SK-N-SH (cell line): ENCODE results near the gene CEP41. TPM values are rescaled to one million over a fixed set of nuclear protein-coding genes. Genes with fewer than 3 reads are reported as not detected.

ENCODE experiments used
- CTCF ChIA-PET: fragments of 300-600, 350-600 bp; formaldehyde crosslinking; extraction: SDS; loops from one replicate; lab custom pipeline; 2021; lab: Yijun Ruan, JAX
- POLR2A ChIA-PET: fragments of 350-600 bp; sonication (Branson Sonifier 250); formaldehyde crosslinking; extraction: SDS; loops from one replicate; lab custom pipeline; 2020; ENCODE audit warnings: antibody characterized with exemption, inconsistent platforms; lab: Yijun Ruan, JAX
- DNase-seq: peaks from one replicate; pipeline ENCODE4 v3.0.0; 2012
- H2AFZ ChIP-seq: fragments of 200-600 bp; sonication (generic); 2 replicates; pipeline ENCODE4 v1.8.1; 2016; ENCODE audit warnings: antibody characterized with exemption, mild to moderate bottlenecking, low read depth
- H3F3A ChIP-seq: fragments of 200-600 bp; sonication (generic); replicated peaks from 2 replicates; pipeline ENCODE3; 2016; ENCODE audit warnings: antibody characterized with exemption, mild to moderate bottlenecking; ENCODE audit not compliant: insufficient read depth
- H3K27ac ChIP-seq, 2 experiments: fragments of 200-500 bp in 1 of 2; fragments of 200-600 bp in 1 of 2; sonication (Bioruptor generic) in 1 of 2; sonication (generic), shearing (Covaris generic) in 1 of 2; 2 replicates each; pipeline versions ENCODE4 v1.5.1 to v1.6.1; 2014 to 2016; ENCODE audit warnings: low read depth in 2 of 2, inconsistent platforms in 1 of 2, low read length in 1 of 2, mild to moderate bottlenecking in 1 of 2, mixed read lengths in 1 of 2
- H3K27me3 ChIP-seq: fragments of 200-600 bp; sonication (generic), shearing (Covaris generic); 2 replicates; pipeline ENCODE4 v1.6.1; 2016; ENCODE audit warnings: mixed run types; ENCODE audit not compliant: insufficient read depth
- H3K36me3 ChIP-seq, 2 experiments: fragments of 200-500 bp in 1 of 2; fragments of 200-600 bp in 1 of 2; sonication (Bioruptor generic) in 1 of 2; sonication (generic) in 1 of 2; replicated peaks in 1 of 2; 2 replicates each; pipeline versions ENCODE3 to v1.5.1; 2014 to 2016; ENCODE audit warnings: low read length in 1 of 2, mild to moderate bottlenecking in 1 of 2; ENCODE audit not compliant: insufficient read depth in 2 of 2, control insufficient read depth in 1 of 2
- H3K4me1 ChIP-seq, 2 experiments: fragments of 200-500 bp in 1 of 2; fragments of 200-600 bp in 1 of 2; sonication (Bioruptor generic) in 1 of 2; sonication (generic), shearing (Covaris generic) in 1 of 2; 2 replicates each; pipeline versions ENCODE4 v1.5.1 to v1.6.1; 2014 to 2016; ENCODE audit warnings: low read depth in 1 of 2, low read length in 1 of 2, mixed run types in 1 of 2; ENCODE audit not compliant: insufficient read depth in 2 of 2, control insufficient read depth in 1 of 2
- H3K4me2 ChIP-seq: fragments of 200-600 bp; sonication (generic), shearing (Covaris generic); 2 replicates; pipeline ENCODE4 v1.6.1; 2017; ENCODE audit warnings: mixed run types
- H3K4me3 ChIP-seq, 2 experiments: fragments of 200-500 bp in 1 of 2; fragments of 200-600 bp in 1 of 2; sonication (Bioruptor generic) in 1 of 2; sonication (generic), shearing (Covaris generic) in 1 of 2; 2 replicates each; pipeline versions ENCODE4 v1.5.1 to v1.8.1; 2014 to 2016; ENCODE audit warnings: low read depth in 2 of 2, inconsistent platforms in 1 of 2, low read length in 1 of 2, mild to moderate bottlenecking in 1 of 2, mixed read lengths in 1 of 2, moderate library complexity in 1 of 2
- H3K79me2 ChIP-seq: fragments of 200-600 bp; sonication (generic); 2 replicates; pipeline ENCODE4 v1.8.1; 2017; ENCODE audit warnings: mild to moderate bottlenecking; ENCODE audit not compliant: insufficient read depth
- H3K9ac ChIP-seq: fragments of 200-600 bp; sonication (generic); 2 replicates; pipeline ENCODE4 v1.6.1; 2017; ENCODE audit warnings: mixed run types
- H3K9me2 ChIP-seq: fragments of 200-600 bp; sonication (generic); 2 replicates; pipeline ENCODE4 v1.6.1; 2017; ENCODE audit warnings: mixed run types
- H3K9me3 ChIP-seq: fragments of 200-600 bp; sonication (generic); 2 replicates; pipeline ENCODE4 v1.6.1; 2017; ENCODE audit warnings: mixed run types, mild to moderate bottlenecking, moderate library complexity
- H4K20me1 ChIP-seq: fragments of 200-600 bp; sonication (generic); 2 replicates; pipeline ENCODE4 v1.6.1; 2017; ENCODE audit warnings: mild to moderate bottlenecking, mixed run types; ENCODE audit not compliant: insufficient read depth
- CTCF ChIP-seq: fragments of 200-600 bp; sonication (generic); IDR thresholded peaks from 2 replicates; pipeline ENCODE4 v1.6.1; 2017; ENCODE audit warnings: antibody characterized with exemption, mild to moderate bottlenecking, moderate library complexity
- ELF1 ChIP-seq: IDR thresholded peaks from 2 replicates; pipeline ENCODE4 v1.4.0; 2012
- EP300 ChIP-seq, 2 experiments: IDR thresholded peaks; 2 replicates each; pipeline versions ENCODE4 v1.4.0 to v1.6.1; 2012; ENCODE audit warnings: borderline replicate concordance in 1 of 2, low read depth in 1 of 2, low read length in 1 of 2
- FOSL2 ChIP-seq: IDR thresholded peaks from 2 replicates; pipeline ENCODE4 v1.4.0; 2012; ENCODE audit warnings: low read depth, mild to moderate bottlenecking, moderate library complexity, borderline replicate concordance
- FOXJ3 ChIP-seq: sonication (generic); formaldehyde crosslinking; IDR thresholded peaks from 2 replicates; pipeline ENCODE4 v1.5.1; 2020; ENCODE audit warnings: mild to moderate bottlenecking, missing genetic modification reagents
- FOXM1 ChIP-seq: IDR thresholded peaks from 2 replicates; pipeline ENCODE4 v1.4.0; 2012; ENCODE audit warnings: low read depth, mild to moderate bottlenecking
- GABPA ChIP-seq: IDR thresholded peaks from 2 replicates; pipeline ENCODE4 v1.4.0; 2012; ENCODE audit warnings: low read depth, mild to moderate bottlenecking
- IRF3 ChIP-seq: fragments of 150-350 bp; IDR thresholded peaks from 2 replicates; pipeline ENCODE4 v1.6.1; 2016; ENCODE audit warnings: mild to moderate bottlenecking, low read depth, low read length
- JUND ChIP-seq: IDR thresholded peaks from 2 replicates; pipeline ENCODE4 v1.4.0; 2012
- MAX ChIP-seq: IDR thresholded peaks from 2 replicates; pipeline ENCODE4 v1.4.0; 2012; ENCODE audit warnings: low read depth
- MEF2A ChIP-seq: IDR thresholded peaks from 2 replicates; pipeline ENCODE4 v1.4.0; 2012; ENCODE audit warnings: low read depth, borderline replicate concordance
- MXI1 ChIP-seq: IDR thresholded peaks from 2 replicates; pipeline ENCODE4 v1.6.1; 2012; ENCODE audit warnings: mild to moderate bottlenecking, low read depth, low read length, improper control_type of control experiment
- NRF1 ChIP-seq: IDR thresholded peaks from 2 replicates; pipeline ENCODE4 v1.6.1; 2012; ENCODE audit warnings: low read depth, mild to moderate bottlenecking, low read length
- POLR2AphosphoS5 ChIP-seq: IDR thresholded peaks from 2 replicates; pipeline ENCODE4 v1.6.1; 2012; ENCODE audit warnings: low read depth, low read length
- RAD21 ChIP-seq: IDR thresholded peaks from 2 replicates; pipeline ENCODE4 v1.6.1; 2012; ENCODE audit warnings: mild to moderate bottlenecking, low read length
- RCOR1 ChIP-seq: fragments of 150-350 bp; IDR thresholded peaks from 2 replicates; pipeline ENCODE4 v1.6.1; 2017; ENCODE audit warnings: antibody characterized with exemption, low read length
- RFX5 ChIP-seq: IDR thresholded peaks from 2 replicates; pipeline ENCODE4 v1.6.1; 2012; ENCODE audit warnings: mild to moderate bottlenecking, improper control_type of control experiment, low read length
- RXRA ChIP-seq: IDR thresholded peaks from 2 replicates; pipeline ENCODE4 v1.4.0; 2012; ENCODE audit warnings: low read depth, mild to moderate bottlenecking, borderline replicate concordance
- SMC3 ChIP-seq: IDR thresholded peaks from 2 replicates; pipeline ENCODE4 v1.6.1; 2012; ENCODE audit warnings: low read depth, low read length, improper control_type of control experiment
- TAF1 ChIP-seq: IDR thresholded peaks from 2 replicates; pipeline ENCODE4 v1.6.1; 2012; ENCODE audit warnings: low read depth, mild to moderate bottlenecking, low read length, moderate library complexity, borderline replicate concordance
- TCF12 ChIP-seq: IDR thresholded peaks from 2 replicates; pipeline ENCODE4 v1.4.0; 2012
- TEAD4 ChIP-seq: IDR thresholded peaks from 2 replicates; pipeline ENCODE4 v1.4.0; 2012; ENCODE audit warnings: mild to moderate bottlenecking, borderline replicate concordance; ENCODE audit not compliant: insufficient read depth
- USF1 ChIP-seq: IDR thresholded peaks from 2 replicates; pipeline ENCODE4 v1.4.0; 2012; ENCODE audit warnings: low read depth, borderline replicate concordance
- USF2 ChIP-seq: fragments of 150-350 bp; IDR thresholded peaks from 2 replicates; pipeline ENCODE4 v1.6.1; 2017; ENCODE audit warnings: antibody characterized with exemption, low read length, low read depth, borderline replicate concordance
- YY1 ChIP-seq: IDR thresholded peaks from 2 replicates; pipeline ENCODE4 v1.4.0; 2012; ENCODE audit warnings: low read depth, mild to moderate bottlenecking
- ZBTB33 ChIP-seq: IDR thresholded peaks from 2 replicates; pipeline ENCODE4 v1.4.0; 2012; ENCODE audit warnings: low read depth, borderline replicate concordance
- WGBS: methylation state at CpG from one replicate; pipeline ENCODE4 v1.1.6; 2017; ENCODE audit warnings: low lambda C conversion rate; 5-methylcytosine and 5-hydroxymethylcytosine counted together
- polyA plus RNA-seq, 3 experiments: library from polyadenylated mRNA; depleted of rRNA; stranded (reverse); fragments of >200 nt; gene quantifications; 2 replicates each; pipeline ENCODE4 v1.2.3, GENCODE V29; 2012

CEP41 gene
- polyA plus RNA-seq, 1 of the 3 experiments (the other 2 are of a cell fraction), result 20.9 TPM

GRCh38 chr7:130489140-130489983, 48.5 kb upstream of the CEP41 start:
- peak overlapping the region; percentile 6; the same call in 1 of the 2 replicates for H3K9ac ChIP-seq
- H3K9me2 ChIP-seq, result no peaks in the 10 kb centered on the region
- H3K27me3 ChIP-seq, result no peaks in the 10 kb centered on the region
- H3F3A ChIP-seq, result peaks cover 18% of the 10 kb centered on the region
- peak overlapping the region; percentile 50 for H3K4me2 ChIP-seq
- ChIA-PET POLR2A (no interaction called here), CTCF (interaction anchor here (1.3 to 1.6 kb wide), 3 partner anchors 13 to 246 kb away, joined by 3 read pairs; no protein-coding TSS in a partner anchor)
- H3K9me3 ChIP-seq, result no peaks in the 10 kb centered on the region
- H3K4me1 ChIP-seq, result peaks cover 5 to 17% of the 10 kb centered on the region in 2 experiments
- 61% methylated on average over 9 of the region's 10 CpGs for WGBS
- peak overlapping the region; percentile 48 to 87; a peak in 3 of 4 replicates for H3K27ac ChIP-seq
- peak overlapping the region; percentile 45; the same call in 1 of the 2 replicates for H2AFZ ChIP-seq
- no peaks in the 10 kb centered on the region for H3K36me3 ChIP-seq
- H3K79me2 ChIP-seq, result no peaks in the 10 kb centered on the region
- 0 out of 4 replicates have a peak overlapping the region, but pooled peaks of 1 of the 2 experiments have one; percentile 3 for H3K4me3 ChIP-seq
- peak; percentile 27 for DNase-seq
- no peaks in the 10 kb centered on the region for H4K20me1 ChIP-seq
- TF ChIP-seq MAX (peak; percentile 44; the same call in 1 of the 2 replicates), ELF1 (0 out of 2 replicates have a peak, but pooled peaks have one; percentile 20), FOXM1 (peak; percentile 69), TEAD4 (peak; percentile 97), NRF1 (no peak), RCOR1 (no peak), YY1 (peak; percentile 28; the same call in 1 of the 2 replicates), EP300 (IDR thresholded peaks at IDR 0.05; ENCODE audit: borderline replicate concordance in 1 of 2, low read depth in 1 of 2, low read length in 1 of 2) (peak; percentile 20 to 92; a peak in 3 of 4 replicates), RAD21 (no peak), MXI1 (no peak), POLR2AphosphoS5 (peak; percentile 51; the same call in 1 of the 2 replicates), FOSL2 (peak; percentile 91), FOXJ3 (CRISPR knock-in tag) (no peak), IRF3 (no peak), TAF1 (no peak; the same call in 1 of the 2 replicates), RFX5 (no peak), JUND (peak; percentile 97), CTCF (no peak), USF1 (no peak), RXRA (peak; percentile 98), SMC3 (0 out of 2 replicates have a peak, but pooled peaks have one; percentile 24), GABPA (peak; percentile 30; the same call in 1 of the 2 replicates), TCF12 (peak; percentile 94), ZBTB33 (no peak), USF2 (no peak), MEF2A (no peak)
